OCI-LY7 (cell line): Measurements from ENCODE around the gene JAZF1. TPM values are rescaled to one million over a fixed set of nuclear protein-coding genes. Genes with fewer than 3 reads are reported as not detected.

ENCODE experiments used
- BruUV-seq: library from RNA; stranded (reverse); fragments of 400-500 nt; replicated peaks from 2 replicates; lab custom pipeline; 2021; lab: Mats Ljungman, UMichigan
- CTCF ChIA-PET: fragments of 300-600 bp; sonication (Branson Sonifier 250); formaldehyde crosslinking; loops from one replicate; lab custom pipeline; 2022; ENCODE audit warnings: antibody characterized with exemption; ENCODE audit not compliant: unreplicated experiment; lab: Charles Lee
- POLR2A ChIA-PET: fragments of 300-600 bp; sonication (Branson Sonifier 250); formaldehyde crosslinking; loops from one replicate; lab custom pipeline; 2022; ENCODE audit warnings: antibody characterized with exemption; lab: Charles Lee
- DNase-seq: peaks from one replicate; pipeline ENCODE4 v3.0.0-alpha.2; 2015; ENCODE audit warnings: low spot score
- H2AFZ ChIP-seq: fragments of 200-600 bp; sonication (generic), shearing (Covaris generic); 2 replicates; pipeline ENCODE4 v1.6.1; 2014; ENCODE audit warnings: mild to moderate bottlenecking, antibody characterized with exemption, low read length, moderate library complexity
- H3K27ac ChIP-seq: fragments of 200-600 bp; sonication (generic); 2 replicates; pipeline ENCODE4 v1.5.1; 2014; ENCODE audit warnings: mixed run types, low read depth, mild to moderate bottlenecking, moderate library complexity, low read length, inconsistent platforms; ENCODE audit not compliant: poor library complexity, severe bottlenecking
- H3K36me3 ChIP-seq: fragments of 200-600 bp; sonication (generic); 2 replicates; pipeline ENCODE4 v1.6.1; 2014; ENCODE audit warnings: mild to moderate bottlenecking, antibody characterized with exemption, low read length, moderate library complexity, mixed read lengths; ENCODE audit not compliant: insufficient read depth
- H3K4me1 ChIP-seq: fragments of 200-600 bp; sonication (generic); 2 replicates; pipeline ENCODE4 v1.5.1; 2014; ENCODE audit warnings: mild to moderate bottlenecking, low read length; ENCODE audit not compliant: insufficient read depth, poor library complexity, severe bottlenecking
- H3K4me2 ChIP-seq: fragments of 200-600 bp; sonication (generic); 2 replicates; pipeline ENCODE4 v1.6.1; 2014; ENCODE audit warnings: mild to moderate bottlenecking, low read length
- H3K4me3 ChIP-seq: fragments of 200-600 bp; sonication (generic); 2 replicates; pipeline ENCODE4 v1.5.1; 2014; ENCODE audit warnings: mild to moderate bottlenecking, low read depth, low read length; ENCODE audit not compliant: poor library complexity, severe bottlenecking
- H3K79me2 ChIP-seq: fragments of 200-600 bp; sonication (generic); 2 replicates; pipeline ENCODE4 v1.6.1; 2016; ENCODE audit warnings: low read depth, mild to moderate bottlenecking, low read length, moderate library complexity, mixed read lengths; ENCODE audit not compliant: insufficient read depth
- H3K9me2 ChIP-seq: fragments of 200-600 bp; sonication (generic); 2 replicates; pipeline ENCODE4 v1.6.1; 2016; ENCODE audit warnings: mild to moderate bottlenecking, low read length, mixed read lengths; ENCODE audit not compliant: insufficient read depth
- H3K9me3 ChIP-seq: fragments of 200-600 bp; sonication (generic); 2 replicates; pipeline ENCODE4 v1.6.1; 2014; ENCODE audit warnings: mild to moderate bottlenecking, mixed run types, low read length, mixed read lengths
- H4K20me1 ChIP-seq: fragments of 200-600 bp; sonication (generic); 2 replicates; pipeline ENCODE4 v1.6.1; 2014; ENCODE audit warnings: mild to moderate bottlenecking, antibody characterized with exemption, low read length, moderate library complexity, mixed read lengths; ENCODE audit not compliant: insufficient read depth
- CTCF ChIP-seq: fragments of 200-600 bp; sonication (generic); conservative IDR thresholded peaks from 2 replicates; pipeline ENCODE4 v1.5.1; 2014; ENCODE audit warnings: mild to moderate bottlenecking, antibody characterized with exemption, low read length, moderate library complexity, mixed read lengths
- EZH2phosphoT487 ChIP-seq: fragments of 200-600 bp; sonication (generic); IDR thresholded peaks from 2 replicates; pipeline ENCODE4 v1.6.1; 2018; ENCODE audit warnings: low read depth, borderline replicate concordance, mild to moderate bottlenecking, mixed run types, antibody characterized with exemption, low read length, moderate library complexity, mixed read lengths
- intact Hi-C: fragments of 100-400 bp; cut with micrococcal nuclease; formaldehyde crosslinking; loops from one replicate; pipeline ENCODE4 v1.10.0; 2022; ENCODE audit not compliant: unreplicated experiment
- total RNA-seq, 2 experiments: library from RNA; depleted of rRNA in 1 of 2; stranded (reverse); fragments of >200 nt in 1 of 2; shearing (Covaris generic) in 1 of 2; gene quantifications; 2 replicates each; pipeline ENCODE4 v1.2.3, GENCODE V29; 2014 to 2022

JAZF1 gene
- total RNA-seq, 2 experiments from 2014 or later = 6.3 to 25.0 TPM

GRCh38 chr7:28151965-28152364 is 28.6 kb downstream of the JAZF1 start:
- H2AFZ ChIP-seq = peak overlapping the region; percentile 39; the same call in 1 of the 2 replicates
- no peak for DNase-seq
- peaks cover 52% of the 10 kb centered on the region for H3K79me2 ChIP-seq
- H3K9me3 ChIP-seq = no peaks in the 10 kb centered on the region
- H3K36me3 ChIP-seq = no peaks in the 10 kb centered on the region
- peaks cover 77% of the 10 kb centered on the region for H3K4me1 ChIP-seq
- no peaks in the 10 kb centered on the region for H3K9me2 ChIP-seq
- H3K27ac ChIP-seq = peak overlapping the region; percentile 97
- no TSS peak for BruUV-seq
- H4K20me1 ChIP-seq = no peaks in the 10 kb centered on the region
- intact Hi-C loops = loop anchor here (1.0 kb wide), 1 partner anchor 16 kb away; no protein-coding TSS in a partner anchor
- TF ChIP-seq EZH2phosphoT487 = no peak
- TF ChIP-seq CTCF = no peak
- ChIA-PET CTCF (no interaction called here), POLR2A (interaction anchor here (0.8 to 2.3 kb wide), 6 partner anchors 11 to 74 kb away, joined by 3 to 17 read pairs (median 4); no protein-coding TSS in a partner anchor)
- peak overlapping the region; percentile 77 for H3K4me2 ChIP-seq
- peak overlapping the region; percentile 44 for H3K4me3 ChIP-seq

DNA sequence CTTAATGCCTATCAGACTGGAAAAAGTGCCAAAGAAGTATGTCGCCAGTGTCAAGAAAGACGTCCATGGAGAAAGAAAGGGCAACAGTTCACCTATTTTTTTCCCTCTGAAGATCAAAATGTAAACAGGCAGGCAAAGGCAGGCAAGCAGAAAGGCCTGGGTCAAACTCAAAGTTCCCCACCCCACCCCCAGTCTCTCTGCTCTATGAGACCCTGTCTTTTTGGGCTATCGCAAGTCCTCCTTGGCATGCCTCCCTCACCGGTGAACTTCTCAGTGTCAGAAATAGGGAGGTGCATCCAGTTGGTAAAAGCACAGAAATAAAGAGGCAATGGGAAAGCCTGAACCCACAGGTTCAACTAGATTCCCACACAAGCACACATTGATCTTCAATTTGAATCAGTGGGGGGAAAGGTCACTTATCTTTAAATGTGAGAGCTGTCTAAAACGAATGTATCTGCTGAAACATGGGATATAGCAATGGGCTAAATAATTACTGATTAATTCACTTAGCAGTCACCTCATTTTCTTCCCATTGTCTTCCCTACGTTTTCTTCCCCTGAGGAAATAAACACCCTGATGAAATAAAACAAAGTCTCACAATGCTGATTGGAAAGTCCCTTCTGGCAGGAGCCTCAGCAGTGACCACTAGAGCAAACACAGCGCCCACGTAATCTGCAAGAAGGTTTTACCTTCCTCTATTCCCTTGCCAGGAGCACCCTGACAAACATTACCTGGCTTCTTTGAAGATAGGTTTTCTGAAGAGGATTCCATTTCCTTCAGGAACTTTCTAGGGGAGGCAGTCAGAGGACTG is 31.1 kb downstream of the JAZF1 start:
- POLR2A ChIA-PET = no interaction called here
- H3K36me3 ChIP-seq = peaks cover 6% of the 10 kb centered on the region
- intact Hi-C loops = no loop called here
- H3K9me3 ChIP-seq = no peaks in the 10 kb centered on the region
- H3K4me3 ChIP-seq = no peak overlapping the region
- H2AFZ ChIP-seq = no peak overlapping the region
- CTCF ChIA-PET = no interaction called here
- DNase-seq = no peak
- peak overlapping the region; percentile 30; the same call in 1 of the 2 replicates for H3K4me2 ChIP-seq
- no peaks in the 10 kb centered on the region for H4K20me1 ChIP-seq
- BruUV-seq = no TSS peak
- peaks cover 57% of the 10 kb centered on the region for H3K4me1 ChIP-seq
- peaks cover 33% of the 10 kb centered on the region for H3K79me2 ChIP-seq
- no peaks in the 10 kb centered on the region for H3K9me2 ChIP-seq
- TF ChIP-seq CTCF = no peak
- no peak for TF ChIP-seq EZH2phosphoT487
- H3K27ac ChIP-seq = no peak overlapping the region

- H2AFZ ChIP-seq = no peak overlapping the region
- TF ChIP-seq CTCF = no peak
- no peak for TF ChIP-seq EZH2phosphoT487
- H3K9me2 ChIP-seq = no peaks in the 10 kb centered on the region
- no peaks in the 10 kb centered on the region for H4K20me1 ChIP-seq
- no peaks in the 10 kb centered on the region for H3K9me3 ChIP-seq
- H3K4me2 ChIP-seq = no peak overlapping the region
- CTCF ChIA-PET = no interaction called here
- POLR2A ChIA-PET = interaction anchor here (0.6 to 1.5 kb wide), 3 partner anchors 13 to 336 kb away, joined by 3 read pairs; no protein-coding TSS in a partner anchor
- peaks cover 10% of the 10 kb centered on the region for H3K36me3 ChIP-seq
- no TSS peak for BruUV-seq
- no peak overlapping the region for H3K4me3 ChIP-seq
- intact Hi-C loops = no loop called here
- H3K27ac ChIP-seq = no peak overlapping the region
- H3K4me1 ChIP-seq = peaks cover 31% of the 10 kb centered on the region
- DNase-seq = no peak
- peaks cover 6% of the 10 kb centered on the region; the same call in 1 of the 2 replicates for H3K79me2 ChIP-seq
Measured at GRCh38 chr7:28145931-28146330, 34.7 kb downstream of the JAZF1 start.
